ENCODE measurements around the gene HSBP1L1.

GRCh38 chr18:79947054-79947755 lies 17.2 kb upstream of the HSBP1L1 start:
- TF ChIP-seq MYC (IDR thresholded peaks at IDR 0.05; ENCODE audit: low read depth, low read length) (no peak), CTCF (IDR thresholded peaks at IDR 0.05; ENCODE audit: low read depth, low read length) (no peak), POLR2A (IDR thresholded peaks at IDR 0.05; ENCODE audit: extremely low read depth, insufficient read length) (no peak)

Measured in NB4 (cell line).